Lung (tissue), 12 donors: ENCODE data around the gene HIF3A. TPM values are rescaled to one million over a fixed set of nuclear protein-coding genes. Genes with fewer than 3 reads are reported as not detected.
"Not testable (repeated sequence)": the region's sequence is repeated elsewhere in the genome, so short reads cannot be mapped to it uniquely, and the experiment has no call there.

ENCODE experiments used
- ATAC-seq: fragments of 200-7000 bp; cut with Tn5 transposase; one replicate; pipeline ENCODE4 v1.9.1; 2020; ENCODE audit warnings: moderate number of reproducible peaks; ENCODE audit not compliant: insufficient read depth, low FRiP score
- DNase-seq, 3 donors: peaks; one replicate each; pipeline ENCODE4 v3.0.0-alpha.2; 2013 to 2017
- H3K27ac ChIP-seq, 2 donors: one replicate each; pipeline ENCODE4 v1.5.1; 2013; ENCODE audit warnings: mild to moderate bottlenecking in 2 of 2, moderate library complexity in 2 of 2, control low read depth in 1 of 2, inconsistent platforms in 1 of 2, low read depth in 1 of 2, low read length in 1 of 2
- H3K27me3 ChIP-seq, 3 donors: one replicate each; pipeline ENCODE4 v1.5.1; 2013; ENCODE audit warnings: low read length in 2 of 3; ENCODE audit not compliant: control insufficient read depth in 3 of 3, insufficient read depth in 3 of 3
- H3K36me3 ChIP-seq, 4 donors: one replicate each; pipeline ENCODE4 v1.5.1; 2013; ENCODE audit warnings: low read length in 4 of 4, mild to moderate bottlenecking in 1 of 4, moderate library complexity in 1 of 4; ENCODE audit not compliant: control insufficient read depth in 4 of 4, insufficient read depth in 4 of 4
- H3K4me1 ChIP-seq, 5 donors: one replicate each; pipeline ENCODE4 v1.5.1; 2013; ENCODE audit warnings: low read length in 5 of 5, mild to moderate bottlenecking in 2 of 5, moderate library complexity in 1 of 5; ENCODE audit not compliant: control insufficient read depth in 5 of 5, insufficient read depth in 5 of 5
- H3K4me3 ChIP-seq: one replicate; pipeline ENCODE4 v1.5.1; 2013; ENCODE audit warnings: mild to moderate bottlenecking, control low read depth, moderate library complexity
- H3K9ac ChIP-seq, 2 donors: one replicate each; pipeline ENCODE4 v1.5.1; 2013; ENCODE audit warnings: low read length in 2 of 2, control low read depth in 1 of 2; ENCODE audit not compliant: insufficient read depth in 1 of 2
- H3K9me3 ChIP-seq, 4 donors: one replicate each; pipeline ENCODE4 v1.5.1; 2013; ENCODE audit warnings: low read length in 3 of 4, mild to moderate bottlenecking in 1 of 4, moderate library complexity in 1 of 4; ENCODE audit not compliant: control insufficient read depth in 4 of 4, insufficient read depth in 3 of 4
- WGBS, 2 donors: extraction: QIAGEN DNeasy Blood & Tissue Kit; methylation state at CpG; one replicate each; pipeline ENCODE4 v1.1.7; 2013; 5-methylcytosine and 5-hydroxymethylcytosine counted together
- polyA plus RNA-seq, 2 donors: library from polyadenylated mRNA; stranded (reverse); fragments of 200-250 nt; gene quantifications; one replicate each; pipeline ENCODE4 v1.2.1, GENCODE V29; 2013
- total RNA-seq, 2 donors: library from RNA; depleted of rRNA in 1 of 2; stranded (reverse); fragments of >200 nt in 1 of 2; gene quantifications; one replicate each; pipeline ENCODE4 v1.2.1, GENCODE V29; 2014 to 2021
- TF ChIP-seq, protein P1 (sequence below): IDR thresholded peaks from 2 replicates; pipeline ENCODE4 v1.5.1; 2012; ENCODE audit warnings: mild to moderate bottlenecking; ENCODE audit errors: control extremely low read depth, extremely low read depth
- donor health status: control.
- donor health status: control.
- donor health status: Bipolar disorder and iron deficiency.
- donor health status: healthy.
- donor health status: DM: yes; HTN: yes; CAD: no.

Gene HIF3A
- total and polyA plus RNA-seq, 4 donors: 24.1 to 315 (median 63.4) TPM

DNA sequence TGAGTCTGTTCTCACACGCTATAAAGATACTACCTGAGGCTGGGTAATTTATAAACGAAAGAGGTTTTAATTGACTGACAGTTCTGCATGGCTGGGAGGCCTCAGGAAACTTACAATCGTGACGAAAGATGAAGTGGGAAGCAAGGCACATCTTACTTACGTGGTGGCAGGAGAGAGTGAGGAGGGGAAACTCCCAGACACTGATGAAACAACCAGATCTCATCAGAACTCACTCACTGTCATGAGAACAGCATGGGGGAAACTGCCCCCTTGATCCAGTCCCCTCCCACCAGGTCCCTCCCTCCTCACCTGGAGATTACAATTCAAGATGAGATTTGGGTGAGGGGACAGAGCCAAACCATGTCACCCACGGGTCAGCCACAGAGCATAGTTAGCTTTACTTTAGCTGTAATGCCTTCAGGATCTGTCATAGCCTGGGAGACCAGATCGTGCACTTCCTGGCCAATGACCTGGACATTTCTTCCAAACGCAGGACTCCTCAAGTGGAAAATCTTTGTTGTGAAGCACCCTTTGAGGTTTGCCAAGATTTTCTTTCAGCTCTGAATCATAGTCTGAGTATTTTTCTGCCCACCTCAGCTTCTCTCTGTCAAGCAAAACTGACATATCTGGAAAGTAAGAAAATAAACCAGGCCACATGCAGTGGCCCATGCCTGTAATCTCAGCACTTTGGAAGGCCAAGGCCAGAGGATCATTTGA lies 25.2 kb upstream of the HIF3A start:
- peaks cover 0 to 2% (median 0%) of the 10 kb centered on the region in 5 donors for H3K4me1 ChIP-seq
- WGBS, 2 donors: 50% methylated on average over 8 of the region's 8 CpGs
- DNase-seq (no peak), ATAC-seq (peak; percentile 11)
- no peaks in the 10 kb centered on the region for H3K9me3 ChIP-seq
- H3K27me3 ChIP-seq: peaks cover 0 to 7% (median 3%) of the 10 kb centered on the region in 3 donors
- no peak overlapping the region for H3K4me3 ChIP-seq
- TF ChIP-seq, protein P1, sequence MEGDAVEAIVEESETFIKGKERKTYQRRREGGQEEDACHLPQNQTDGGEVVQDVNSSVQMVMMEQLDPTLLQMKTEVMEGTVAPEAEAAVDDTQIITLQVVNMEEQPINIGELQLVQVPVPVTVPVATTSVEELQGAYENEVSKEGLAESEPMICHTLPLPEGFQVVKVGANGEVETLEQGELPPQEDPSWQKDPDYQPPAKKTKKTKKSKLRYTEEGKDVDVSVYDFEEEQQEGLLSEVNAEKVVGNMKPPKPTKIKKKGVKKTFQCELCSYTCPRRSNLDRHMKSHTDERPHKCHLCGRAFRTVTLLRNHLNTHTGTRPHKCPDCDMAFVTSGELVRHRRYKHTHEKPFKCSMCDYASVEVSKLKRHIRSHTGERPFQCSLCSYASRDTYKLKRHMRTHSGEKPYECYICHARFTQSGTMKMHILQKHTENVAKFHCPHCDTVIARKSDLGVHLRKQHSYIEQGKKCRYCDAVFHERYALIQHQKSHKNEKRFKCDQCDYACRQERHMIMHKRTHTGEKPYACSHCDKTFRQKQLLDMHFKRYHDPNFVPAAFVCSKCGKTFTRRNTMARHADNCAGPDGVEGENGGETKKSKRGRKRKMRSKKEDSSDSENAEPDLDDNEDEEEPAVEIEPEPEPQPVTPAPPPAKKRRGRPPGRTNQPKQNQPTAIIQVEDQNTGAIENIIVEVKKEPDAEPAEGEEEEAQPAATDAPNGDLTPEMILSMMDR: no peak
- no peaks in the 10 kb centered on the region for H3K36me3 ChIP-seq
- H3K27ac ChIP-seq: no peak overlapping the region
- no peak overlapping the region for H3K9ac ChIP-seq

DNA sequence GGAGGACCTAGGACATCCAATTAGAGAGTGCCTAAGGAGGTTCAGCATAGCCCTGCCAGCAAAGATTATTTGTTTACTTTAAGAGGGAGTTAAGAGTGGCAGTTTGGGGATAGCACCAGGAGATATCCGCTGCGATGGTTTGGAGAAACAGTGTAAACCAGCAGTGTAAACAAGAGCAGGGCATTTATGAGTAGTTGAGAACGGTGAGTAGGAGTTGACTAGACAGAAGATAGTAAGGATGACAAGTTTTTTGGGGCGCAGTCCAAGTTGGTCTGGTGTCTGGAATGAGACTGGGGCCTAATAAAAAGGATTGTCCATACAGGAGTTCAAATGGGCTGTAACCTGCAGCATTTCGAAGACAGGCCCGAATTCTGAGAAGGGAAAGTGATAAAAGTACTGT lies 22.9 kb upstream of the HIF3A start:
- not testable (repeated sequence) for H3K36me3 ChIP-seq, H3K27ac ChIP-seq, ATAC-seq, H3K9ac ChIP-seq, H3K9me3 ChIP-seq, H3K4me1 ChIP-seq, H3K27me3 ChIP-seq, DNase-seq, H3K4me3 ChIP-seq
- 82 to 90% methylated on average over 6 of the region's 6 CpGs for WGBS, 2 donors

DNA sequence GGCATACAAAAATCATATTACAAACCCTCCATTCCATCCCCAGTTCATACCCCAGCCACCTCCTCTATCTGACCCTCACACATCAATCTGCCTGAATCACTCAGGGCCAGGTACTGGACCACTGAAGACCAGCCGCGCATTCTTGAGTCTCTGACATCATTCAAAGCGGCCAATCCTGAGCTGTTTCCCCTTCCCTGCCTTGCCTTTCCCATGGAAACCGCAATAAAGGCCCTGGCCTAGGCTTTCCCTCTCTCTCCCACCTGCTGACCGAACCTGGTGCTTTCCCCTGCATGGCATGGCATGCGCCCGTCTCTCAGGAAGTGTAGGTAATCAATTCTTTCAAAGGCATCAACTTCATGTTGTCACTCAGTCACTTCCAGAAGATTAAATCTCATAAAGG lies 17.7 kb upstream of the HIF3A start:
- H3K36me3 ChIP-seq: no peaks in the 10 kb centered on the region
- no peak overlapping the region for H3K4me3 ChIP-seq
- TF ChIP-seq, protein P1: no peak
- H3K9me3 ChIP-seq: no peaks in the 10 kb centered on the region
- ATAC-seq (no peak), DNase-seq (no peak)
- no peaks in the 10 kb centered on the region for H3K27me3 ChIP-seq
- no peak overlapping the region for H3K27ac ChIP-seq
- no peak overlapping the region for H3K9ac ChIP-seq
- no peaks in the 10 kb centered on the region for H3K4me1 ChIP-seq
- WGBS, 2 donors: 83 to 90% methylated on average over 7 of the region's 7 CpGs

DNA sequence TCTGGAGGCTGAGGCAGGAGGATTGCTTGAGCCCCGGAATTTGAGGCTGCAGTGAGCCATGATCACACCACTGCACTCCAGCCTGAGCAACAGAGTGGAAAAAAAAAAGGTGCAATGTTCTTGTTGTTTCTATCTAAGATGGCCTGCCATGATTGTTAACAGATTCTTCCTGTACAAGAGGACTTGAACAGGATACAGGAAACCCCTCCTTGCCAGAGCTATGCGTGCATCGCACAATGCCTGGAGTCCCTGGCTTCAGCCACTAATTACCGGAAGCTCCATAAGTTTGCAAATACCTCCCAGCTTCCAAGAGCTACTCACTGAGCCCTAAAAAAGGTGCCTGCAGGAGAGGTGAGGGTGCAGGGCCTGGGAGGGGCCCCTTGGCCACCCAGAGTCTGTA lies 13.1 kb upstream of the HIF3A start:
- ATAC-seq (no peak), DNase-seq (peak in 1 of 3 donors; percentile 64)
- no peaks in the 10 kb centered on the region for H3K27me3 ChIP-seq
- WGBS, 2 donors: 32 to 46% methylated on average over 4 of the region's 4 CpGs
- H3K4me1 ChIP-seq: peaks cover 0 to 8% (median 0%) of the 10 kb centered on the region in 5 donors
- no peak overlapping the region for H3K4me3 ChIP-seq
- H3K9ac ChIP-seq: no peak overlapping the region
- H3K36me3 ChIP-seq: no peaks in the 10 kb centered on the region
- H3K27ac ChIP-seq: peak overlapping the region; percentile 58 to 84
- TF ChIP-seq, protein P1: no peak
- no peaks in the 10 kb centered on the region for H3K9me3 ChIP-seq
